GM19193 (cell line): ENCODE measurements around the gene DNAJB13.

Experiments used
- POLR2A ChIP-seq: IDR thresholded peaks from 4 replicates; pipeline ENCODE4 v1.6.1; 2011; ENCODE audit not compliant: insufficient read depth, insufficient read length; ENCODE audit errors: extremely low read depth

The DNAJB13 gene

GRCh38 chr11:73999581-74000306 is 48.9 kb downstream of the DNAJB13 start:
- TF ChIP-seq POLR2A: no peak

GRCh38 chr11:74000307-74001133 is 49.7 kb downstream of the DNAJB13 start:
- TF ChIP-seq POLR2A: no peak

DNA sequence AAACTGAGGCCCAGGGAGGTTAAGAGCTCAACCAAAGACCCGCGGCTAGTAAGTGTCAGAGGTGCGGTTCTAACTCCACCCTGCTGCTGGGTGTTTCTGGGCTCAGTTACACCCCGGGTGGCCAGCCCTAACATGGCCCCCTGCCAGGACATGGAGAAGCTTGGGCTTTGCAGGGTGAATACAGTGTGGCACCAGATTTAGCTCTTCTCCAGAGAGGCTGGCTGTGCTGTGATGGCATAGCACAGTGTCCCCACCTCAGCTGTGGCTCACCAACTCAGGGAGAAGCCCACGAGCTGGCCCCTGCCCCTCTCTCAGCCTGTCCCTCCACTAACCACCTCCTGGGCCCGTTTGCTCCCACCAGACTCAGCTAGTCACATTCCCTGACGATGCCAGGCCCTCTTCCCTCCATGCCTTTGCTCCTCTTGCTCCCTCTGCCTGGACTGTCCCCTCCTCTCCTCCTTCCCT is 51.0 kb downstream of the DNAJB13 start:
- no peak for TF ChIP-seq POLR2A

DNA sequence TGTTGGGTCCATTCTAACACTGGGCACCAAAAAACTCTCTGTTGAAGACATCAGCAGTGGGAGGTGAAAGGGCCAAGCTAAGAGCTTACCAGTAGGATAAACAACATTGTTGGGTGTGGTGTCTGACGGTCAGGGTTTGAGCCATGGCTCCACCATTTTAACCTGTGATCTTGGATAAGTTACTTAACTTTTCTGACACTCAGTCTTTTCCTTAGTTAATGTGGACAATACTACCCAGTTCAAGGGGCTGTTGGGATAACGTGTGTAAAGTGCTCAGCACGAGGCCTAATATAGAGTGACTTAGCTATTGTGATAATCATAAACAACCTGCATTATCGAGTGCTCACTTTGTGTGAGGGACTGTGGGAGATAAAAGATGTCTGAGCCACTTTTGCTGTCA is 52.0 kb downstream of the DNAJB13 start:
- no peak for TF ChIP-seq POLR2A

DNA sequence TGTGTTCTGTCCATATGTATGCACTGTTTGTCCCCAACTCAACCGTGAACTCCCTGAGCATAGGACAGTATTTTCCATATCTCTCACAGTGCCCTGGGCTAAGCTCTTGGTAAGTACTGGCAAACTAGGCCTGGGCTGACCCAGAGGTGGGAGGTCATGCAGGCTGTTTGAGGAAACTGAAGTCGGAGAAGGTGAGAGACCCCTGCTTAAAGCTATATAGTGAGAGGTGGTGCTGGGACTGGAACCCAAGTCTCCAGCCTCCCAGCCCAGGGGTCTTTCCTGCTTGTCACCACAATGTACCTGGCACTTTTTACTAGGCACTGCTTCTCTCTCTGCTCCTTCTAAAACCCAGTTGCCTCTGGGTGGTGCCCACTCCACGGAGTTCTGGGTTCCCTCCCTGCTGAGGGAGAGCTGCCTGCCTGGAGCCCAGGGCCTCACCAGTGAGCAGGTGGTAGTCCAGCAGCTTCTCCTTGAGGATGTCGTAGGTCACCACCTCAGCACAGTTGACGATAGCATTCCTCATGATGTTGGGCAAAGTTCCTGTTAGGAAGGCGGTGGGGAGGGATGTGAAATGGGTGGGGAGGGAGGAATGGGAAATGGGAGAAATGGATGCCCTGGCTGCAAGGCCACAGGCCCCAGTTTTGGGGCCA is 53.3 kb downstream of the DNAJB13 start:
- TF ChIP-seq POLR2A: no peak

DNA sequence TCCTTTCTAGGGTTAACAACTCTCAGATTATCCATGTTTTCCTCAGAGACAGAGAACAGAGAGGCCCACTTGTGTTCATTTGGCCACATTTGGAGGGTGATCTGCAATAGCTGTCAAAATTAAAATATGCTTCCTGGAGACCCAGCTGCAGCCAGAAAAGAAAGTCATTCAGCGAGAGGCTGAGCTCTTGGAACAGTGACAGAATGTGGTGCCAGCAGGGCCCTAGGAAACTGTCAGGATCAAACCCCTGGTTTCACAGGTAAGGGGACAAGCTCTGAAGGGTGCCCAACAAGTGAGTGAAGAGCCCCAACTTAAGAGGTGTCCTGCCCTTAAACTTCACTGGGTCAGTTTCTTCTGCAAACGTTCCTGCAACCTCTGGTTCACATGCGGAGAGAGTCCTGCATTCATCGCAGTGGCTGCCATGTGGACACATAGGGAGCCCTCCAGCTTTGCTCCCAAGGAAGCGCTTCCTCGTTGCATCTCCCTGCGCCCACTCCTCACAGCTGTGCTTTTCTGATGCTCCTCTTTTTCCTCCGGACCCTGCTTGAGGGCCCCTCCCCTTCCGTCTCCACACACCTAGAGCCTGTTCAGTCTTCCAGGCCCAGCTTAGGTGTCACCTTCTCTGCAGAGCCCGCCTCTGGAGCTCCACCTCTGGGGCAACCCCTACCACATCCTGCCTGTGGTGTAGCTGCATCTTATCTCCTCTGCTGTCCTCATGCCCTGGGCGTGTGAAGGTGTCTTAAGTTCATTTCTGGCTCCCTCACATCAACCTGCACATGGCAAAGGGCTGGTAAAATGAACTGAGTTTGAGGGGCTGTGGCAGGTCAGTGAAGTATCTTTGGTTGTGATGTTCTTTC is 54.2 kb downstream of the DNAJB13 start:
- no peak for TF ChIP-seq POLR2A

DNA sequence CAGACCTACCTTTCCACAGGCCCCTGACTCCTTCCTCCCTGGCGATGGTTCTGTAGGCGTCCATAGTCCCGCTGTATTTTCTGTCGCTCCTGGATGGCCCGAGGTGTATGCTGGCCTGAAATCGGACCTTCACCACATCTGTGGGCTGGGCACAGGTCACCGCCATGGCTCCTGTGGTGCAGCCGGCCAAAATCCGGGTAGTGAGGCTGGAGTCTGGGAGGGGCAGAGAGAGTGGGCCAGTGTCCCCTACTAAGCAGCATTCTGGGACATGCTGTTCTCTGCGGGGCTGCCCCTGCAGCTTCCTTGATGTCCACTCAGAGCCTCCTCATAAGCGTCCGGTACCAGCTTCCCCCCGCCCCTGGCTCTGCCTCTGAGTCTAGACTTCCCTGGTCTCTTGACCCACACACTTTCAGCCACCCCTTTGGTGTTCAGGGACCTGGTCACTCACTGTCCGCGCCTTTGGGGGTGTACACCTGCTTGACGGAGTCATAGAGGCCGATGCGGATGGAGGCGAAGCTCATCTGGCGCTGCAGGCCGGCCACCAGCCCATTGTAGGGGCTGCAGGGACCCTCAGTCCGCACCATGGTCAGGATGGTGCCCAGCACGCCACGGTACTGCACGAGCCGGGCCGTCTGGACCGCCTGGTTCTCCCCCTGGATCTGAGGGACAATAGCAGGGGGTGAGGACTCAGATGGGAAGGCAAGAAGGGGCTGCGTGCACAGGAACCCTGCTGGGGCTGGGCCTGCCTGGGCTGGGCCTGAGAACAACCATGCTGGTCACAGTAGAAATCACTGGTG is 55.1 kb downstream of the DNAJB13 start:
- no peak for TF ChIP-seq POLR2A

DNA sequence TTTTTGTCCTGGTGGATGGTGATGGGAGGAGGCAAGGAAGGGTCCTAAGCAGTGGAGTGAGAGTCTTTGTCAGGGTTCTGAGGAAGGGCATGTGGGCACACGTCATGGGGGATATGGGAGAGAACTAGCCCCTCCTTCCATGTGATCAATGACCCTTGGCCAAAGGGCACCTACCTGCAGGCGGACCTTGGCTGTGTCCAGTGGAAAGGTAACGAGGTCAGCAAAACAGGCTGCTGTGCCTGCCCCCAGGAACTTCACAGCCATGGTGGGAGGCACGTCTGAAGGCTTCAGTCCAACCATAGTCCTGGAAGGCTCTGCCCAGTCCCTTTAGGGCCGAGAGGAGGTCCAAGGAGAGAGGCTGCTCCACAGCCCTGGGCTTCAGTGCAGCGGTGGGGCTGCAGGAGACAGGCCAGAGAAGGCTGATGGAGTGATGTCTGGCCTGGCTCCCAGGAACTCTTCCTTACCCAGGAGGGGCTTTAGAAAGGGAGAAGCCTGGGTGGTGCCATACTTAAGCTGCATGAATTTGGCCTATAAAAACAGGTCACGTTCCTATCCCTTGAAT is 56.0 kb downstream of the DNAJB13 start:
- no peak for TF ChIP-seq POLR2A

DNA sequence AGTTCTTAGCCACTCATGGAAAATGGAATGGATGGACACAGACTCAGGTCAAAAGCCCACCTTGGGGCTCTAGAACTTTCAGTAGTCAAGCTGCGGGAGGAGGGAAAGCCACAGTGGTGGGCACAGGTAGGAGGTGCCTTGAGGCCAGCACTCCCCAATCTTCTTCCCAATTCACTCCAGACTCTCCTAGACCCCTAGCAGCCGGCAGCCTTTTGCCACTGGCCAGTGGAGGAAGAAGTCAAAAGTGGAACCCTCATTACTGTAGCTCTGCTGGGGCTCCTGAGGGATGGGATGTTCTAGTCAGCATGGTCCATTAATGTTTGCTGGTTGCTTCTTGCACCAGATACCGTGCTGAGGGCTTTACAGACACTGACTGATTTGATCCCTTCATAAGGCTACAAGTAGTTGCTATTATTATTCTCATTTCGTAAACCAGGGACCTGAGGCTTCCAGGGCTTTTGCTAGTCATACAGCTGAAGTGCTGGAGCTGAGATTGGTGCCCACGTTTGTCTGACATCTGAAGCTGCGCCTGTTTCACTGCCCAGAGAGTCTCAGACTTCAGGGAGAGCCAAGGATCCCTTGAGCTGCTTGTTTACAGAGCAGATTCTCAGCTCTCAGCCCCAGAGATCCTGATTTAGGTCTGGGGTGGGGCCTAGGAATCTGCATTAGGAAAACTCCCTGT is 57.0 kb downstream of the DNAJB13 start:
- TF ChIP-seq POLR2A: no peak

- no peak for TF ChIP-seq POLR2A
These were observed 57.8 kb downstream of the DNAJB13 start, which contains the start of gene UCP3 for GRCh38 chr11:74008373-74009229. Gene UCP3, minus strand, starts transcription at chr11:74009085. Its CDS starts 2,043 bp downstream, at chr11:74007042.

DNA sequence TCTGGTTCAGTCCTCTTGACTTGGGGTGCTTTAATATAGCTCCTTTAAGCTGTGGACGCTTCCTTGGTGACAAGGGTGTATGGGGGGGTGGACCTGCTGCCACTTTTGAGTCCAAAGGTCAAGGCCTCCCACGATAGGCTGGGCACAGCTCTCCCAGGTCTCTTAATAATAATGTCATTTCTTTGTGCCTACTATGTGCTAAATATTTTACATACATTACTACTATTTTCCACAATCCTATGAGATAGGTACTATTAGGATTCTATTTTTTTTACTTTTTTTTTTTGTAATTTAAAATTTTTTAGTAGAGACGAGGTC is 58.4 kb downstream of the DNAJB13 start:
- TF ChIP-seq POLR2A: no peak

DNA sequence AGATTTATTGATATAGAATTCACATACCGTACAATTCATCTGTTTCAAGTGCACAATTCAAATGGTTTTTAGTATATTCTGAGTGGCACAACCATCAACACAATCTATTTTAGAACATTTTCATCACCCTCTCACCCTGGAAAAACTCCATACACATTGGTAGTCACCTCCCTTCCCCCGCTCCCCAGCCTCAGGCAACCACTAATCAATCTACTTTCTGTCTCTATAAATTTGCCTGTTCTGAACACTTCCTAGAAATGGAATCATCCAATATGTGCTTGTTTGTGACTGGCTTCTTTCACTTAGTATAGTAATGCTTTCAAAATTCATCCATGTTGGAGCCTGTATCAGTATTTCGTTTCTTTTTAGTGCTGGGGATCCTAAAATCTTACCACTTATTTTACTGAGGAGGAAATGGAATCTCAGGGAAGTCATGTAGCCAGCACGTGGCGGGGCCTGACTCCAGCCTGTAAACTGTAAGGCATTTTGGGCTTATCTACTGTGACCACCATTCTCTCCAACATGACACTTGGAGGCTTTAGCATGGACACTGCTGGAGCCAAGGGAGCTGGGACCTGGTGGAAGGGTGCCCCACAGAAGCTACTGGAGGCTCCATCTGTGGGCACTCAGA is 59.0 kb downstream of the DNAJB13 start:
- no peak for TF ChIP-seq POLR2A
